ENCODE measurements around the gene ANXA2.

DNA sequence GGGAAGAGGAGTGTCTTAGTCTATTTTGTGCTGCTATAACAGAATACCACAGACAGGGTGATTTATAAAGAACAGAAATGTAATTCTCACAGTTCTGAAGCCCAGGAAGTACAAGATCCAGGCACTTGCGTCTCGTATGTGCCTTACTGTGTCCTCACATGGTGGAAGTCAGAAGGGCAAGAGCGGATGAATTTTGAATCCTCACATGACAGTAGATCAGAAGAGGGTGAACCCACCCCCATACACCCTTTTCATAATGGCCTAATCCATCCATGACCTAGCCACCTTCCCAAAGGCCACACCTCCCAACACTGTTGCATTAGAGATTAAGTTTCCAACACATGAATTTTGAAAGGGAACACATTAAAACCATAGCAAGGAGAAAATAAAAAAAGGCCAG is 18.7 kb upstream of the ANXA2 start:
- TF ChIP-seq CTCF (IDR thresholded peaks at IDR 0.05), result no peak
- TF ChIP-seq EZH2 (IDR thresholded peaks at IDR 0.05; ENCODE audit: borderline replicate concordance, insufficient read depth, low read depth, low read length, poor library complexity, severe bottlenecking), result no peak
